Measurements from ENCODE around the gene HOXA4. TPM values are rescaled to one million over a fixed set of nuclear protein-coding genes. Genes with fewer than 3 reads are reported as not detected.

Gene HOXA4
- total and polyA plus RNA-seq, 2 of the 4 experiments (the other 2 are of a cell fraction): 0.36 to 8.0 TPM

DNA sequence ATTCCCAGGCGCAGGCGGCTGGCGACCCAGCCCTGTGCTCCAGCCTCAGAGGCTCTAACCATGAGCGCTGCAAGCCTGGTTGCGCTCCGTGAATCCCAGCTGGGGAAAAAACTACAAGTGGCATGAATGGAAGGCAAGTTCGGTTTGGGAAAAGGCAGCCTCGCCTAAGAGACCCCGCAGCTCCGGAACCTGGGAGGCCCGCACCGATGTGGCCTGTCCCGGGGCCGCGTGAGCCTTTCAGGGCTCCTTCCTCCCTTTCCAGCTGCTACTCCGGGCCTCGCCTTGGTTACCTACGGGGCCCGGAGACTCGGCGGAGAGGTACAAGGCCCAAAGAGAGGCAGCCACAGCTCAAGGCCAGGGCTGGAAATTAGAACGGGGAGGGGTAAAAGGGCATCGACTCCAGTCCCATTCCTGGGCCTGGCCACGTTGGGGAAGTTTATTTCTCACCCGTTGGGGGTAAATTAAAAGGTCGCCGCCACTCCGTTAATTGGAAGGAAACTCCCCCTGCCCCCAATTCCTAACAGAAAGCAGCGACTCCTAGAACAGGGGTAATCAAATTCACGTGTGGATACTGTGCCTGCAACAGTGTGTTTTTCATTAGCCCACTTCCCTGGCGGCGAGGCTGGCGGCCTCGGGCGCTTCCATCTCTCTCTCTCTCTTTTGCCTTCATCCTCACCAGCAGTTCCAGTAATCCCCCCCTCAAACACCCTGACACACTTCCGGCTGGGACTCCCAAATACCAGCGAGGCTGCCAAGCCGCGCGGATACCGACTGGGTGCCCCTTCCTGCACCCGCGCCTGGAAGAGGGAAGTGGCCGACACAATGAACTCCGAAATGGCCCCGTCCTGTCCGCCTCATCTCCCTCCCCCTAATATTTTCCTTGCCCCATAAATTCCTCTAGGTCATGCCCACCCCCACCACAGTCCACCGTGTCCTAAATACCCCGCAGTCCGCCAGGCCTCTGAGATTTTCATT is 36.3 kb upstream of the HOXA4 start:
- 67% methylated on average over 6 of the region's 50 CpGs; no CpG with 5 or more reads in 1 of the 2 experiments for WGBS, 2 experiments (ENCODE audit: extremely low coverage in 2 of 2, insufficient read length in 1 of 2)
- Histone ChIP-seq H3K4me1 (ENCODE audit: control insufficient read depth, insufficient read depth, low read length) (no peaks in the 10 kb centered on the region), H4K8ac (ENCODE audit: low read depth in 2 of 2, low read length in 2 of 2) (no peak overlapping the region), H3K27ac (ENCODE audit: insufficient read depth, low read length) (no peak overlapping the region), H3K23ac (ENCODE audit: low read depth, low read length) (no peak overlapping the region), H4K91ac (ENCODE audit: insufficient read depth, low read depth, low read length) (no peak overlapping the region), H3K36me3 (ENCODE audit: control insufficient read depth, insufficient read depth, low read length) (no peaks in the 10 kb centered on the region), H2AFZ (replicated peaks; ENCODE audit: low read length, poor library complexity) (no peak overlapping the region), H3K4ac (ENCODE audit: low read depth, low read length) (no peak overlapping the region), H3K9me1 (ENCODE audit: insufficient read depth, low read length) (no peaks in the 10 kb centered on the region), H3K9me3 (ENCODE audit: control insufficient read depth, insufficient read depth, low read length) (peaks cover 22% of the 10 kb centered on the region), H2BK120ac (ENCODE audit: low read depth, low read length) (no peak overlapping the region), H3K27me3 (ENCODE audit: control insufficient read depth, insufficient read depth, low read length) (peaks cover 84% of the 10 kb centered on the region), H2BK15ac (ENCODE audit: low read depth, low read length) (no peak overlapping the region), H3K56ac (ENCODE audit: extremely low read depth, insufficient read depth, low read length) (no peak overlapping the region), H3K79me1 (ENCODE audit: low read depth in 1 of 2, low read length in 2 of 2) (no peaks in the 10 kb centered on the region), H3K14ac (replicated peaks; ENCODE audit: low read depth, low read length) (no peak overlapping the region), H2AK5ac (ENCODE audit: low read depth, low read length) (no peak overlapping the region), H2BK20ac (ENCODE audit: low read depth, low read length) (no peak overlapping the region), H4K5ac (ENCODE audit: low read depth, low read length) (no peak overlapping the region), H3K18ac (ENCODE audit: low read depth, low read length) (no peak overlapping the region), H2AK9ac (replicated peaks; ENCODE audit: low read depth, low read length, poor library complexity) (no peak overlapping the region), H3K9ac (ENCODE audit: low read depth, low read length) (no peak overlapping the region), H2BK5ac (ENCODE audit: low read depth, low read length, poor library complexity, severe bottlenecking) (no peak overlapping the region), H3K4me3 (ENCODE audit: insufficient read depth, low read depth, low read length) (no peak overlapping the region), H4K20me1 (ENCODE audit: insufficient read depth, low read length) (peaks cover 9% of the 10 kb centered on the region; the same call in 1 of the 2 replicates), H3K4me2 (ENCODE audit: low read depth, low read length) (no peak overlapping the region)
- DNase-seq: no peak
- CTCF ChIA-PET: interaction anchor here (1.0 to 1.6 kb wide), 2 partner anchors 16 to 29 kb away, joined by 3 read pairs; no protein-coding TSS in a partner anchor
- POLR2A ChIA-PET (ENCODE audit: unreplicated experiment): no interaction called here
- intact Hi-C loops (cut with micrococcal nuclease) (loop anchor here (10.0 kb wide), 1 partner anchor 1912 kb away; no protein-coding TSS in a partner anchor), in situ Hi-C loops (cut with MboI; ENCODE audit: low sequenced_read_pairs) (no loop called here), dilution Hi-C loops (cut with HindIII; ENCODE audit: low sequenced_read_pairs, unreplicated experiment) (no loop called here)
- BruUV-seq (replicated peaks): no TSS peak
- no peak for ATAC-seq (ENCODE audit: low read depth)
- TF ChIP-seq NFE2L2 (IDR thresholded peaks at IDR 0.05; ENCODE audit: low read depth, low read length): no peak
- no peak for TF ChIP-seq MAFK (IDR thresholded peaks at IDR 0.05; ENCODE audit: low read depth, low read length)
- TF ChIP-seq RCOR1 (IDR thresholded peaks at IDR 0.05; ENCODE audit: insufficient replicate concordance, low read length): no peak
- no peak for TF ChIP-seq CHD1 (IDR thresholded peaks at IDR 0.05; ENCODE audit: low read depth, low read length)
- TF ChIP-seq MAZ (IDR thresholded peaks at IDR 0.05; ENCODE audit: borderline replicate concordance, low read depth, low read length): no peak
- TF ChIP-seq RFX5 (IDR thresholded peaks at IDR 0.05; ENCODE audit: low read depth, low read length): no peak
- TF ChIP-seq POLR2A (IDR thresholded peaks at IDR 0.05; ENCODE audit: low read depth, low read length): no peak
- TF ChIP-seq FOS (IDR thresholded peaks at IDR 0.05; ENCODE audit: low read depth, low read length): no peak
- TF ChIP-seq, protein P1, sequence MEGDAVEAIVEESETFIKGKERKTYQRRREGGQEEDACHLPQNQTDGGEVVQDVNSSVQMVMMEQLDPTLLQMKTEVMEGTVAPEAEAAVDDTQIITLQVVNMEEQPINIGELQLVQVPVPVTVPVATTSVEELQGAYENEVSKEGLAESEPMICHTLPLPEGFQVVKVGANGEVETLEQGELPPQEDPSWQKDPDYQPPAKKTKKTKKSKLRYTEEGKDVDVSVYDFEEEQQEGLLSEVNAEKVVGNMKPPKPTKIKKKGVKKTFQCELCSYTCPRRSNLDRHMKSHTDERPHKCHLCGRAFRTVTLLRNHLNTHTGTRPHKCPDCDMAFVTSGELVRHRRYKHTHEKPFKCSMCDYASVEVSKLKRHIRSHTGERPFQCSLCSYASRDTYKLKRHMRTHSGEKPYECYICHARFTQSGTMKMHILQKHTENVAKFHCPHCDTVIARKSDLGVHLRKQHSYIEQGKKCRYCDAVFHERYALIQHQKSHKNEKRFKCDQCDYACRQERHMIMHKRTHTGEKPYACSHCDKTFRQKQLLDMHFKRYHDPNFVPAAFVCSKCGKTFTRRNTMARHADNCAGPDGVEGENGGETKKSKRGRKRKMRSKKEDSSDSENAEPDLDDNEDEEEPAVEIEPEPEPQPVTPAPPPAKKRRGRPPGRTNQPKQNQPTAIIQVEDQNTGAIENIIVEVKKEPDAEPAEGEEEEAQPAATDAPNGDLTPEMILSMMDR (conservative IDR thresholded peaks at IDR 0.05; ENCODE audit: low read depth, low read length): no peak
- TF ChIP-seq, protein P2, sequence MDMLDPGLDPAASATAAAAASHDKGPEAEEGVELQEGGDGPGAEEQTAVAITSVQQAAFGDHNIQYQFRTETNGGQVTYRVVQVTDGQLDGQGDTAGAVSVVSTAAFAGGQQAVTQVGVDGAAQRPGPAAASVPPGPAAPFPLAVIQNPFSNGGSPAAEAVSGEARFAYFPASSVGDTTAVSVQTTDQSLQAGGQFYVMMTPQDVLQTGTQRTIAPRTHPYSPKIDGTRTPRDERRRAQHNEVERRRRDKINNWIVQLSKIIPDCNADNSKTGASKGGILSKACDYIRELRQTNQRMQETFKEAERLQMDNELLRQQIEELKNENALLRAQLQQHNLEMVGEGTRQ (IDR thresholded peaks at IDR 0.05; ENCODE audit: low read depth, low read length): no peak
- TF ChIP-seq RAD21 (IDR thresholded peaks at IDR 0.05; ENCODE audit: low read length): no peak
- TF ChIP-seq, protein P3, sequence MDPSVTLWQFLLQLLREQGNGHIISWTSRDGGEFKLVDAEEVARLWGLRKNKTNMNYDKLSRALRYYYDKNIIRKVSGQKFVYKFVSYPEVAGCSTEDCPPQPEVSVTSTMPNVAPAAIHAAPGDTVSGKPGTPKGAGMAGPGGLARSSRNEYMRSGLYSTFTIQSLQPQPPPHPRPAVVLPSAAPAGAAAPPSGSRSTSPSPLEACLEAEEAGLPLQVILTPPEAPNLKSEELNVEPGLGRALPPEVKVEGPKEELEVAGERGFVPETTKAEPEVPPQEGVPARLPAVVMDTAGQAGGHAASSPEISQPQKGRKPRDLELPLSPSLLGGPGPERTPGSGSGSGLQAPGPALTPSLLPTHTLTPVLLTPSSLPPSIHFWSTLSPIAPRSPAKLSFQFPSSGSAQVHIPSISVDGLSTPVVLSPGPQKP (IDR thresholded peaks at IDR 0.05; ENCODE audit: borderline replicate concordance, low read depth, low read length): no peak
- no peak for TF ChIP-seq BHLHE40 (IDR thresholded peaks at IDR 0.05; ENCODE audit: low read depth, low read length)
- no peak for TF ChIP-seq MXI1 (IDR thresholded peaks at IDR 0.05; ENCODE audit: borderline replicate concordance, low read depth, low read length)

Measured in IMR-90 (cell line).